Activated T-cell treated with anti-CD3 and anti-CD28 coated beads for 24 hours (primary cell): ENCODE measurements around the gene BMP4.

Source experiments
- DNase-seq: peaks from one replicate; pipeline ENCODE4 v3.0.0-alpha.2; 2020; ENCODE audit warnings: low read depth

The BMP4 gene

DNA sequence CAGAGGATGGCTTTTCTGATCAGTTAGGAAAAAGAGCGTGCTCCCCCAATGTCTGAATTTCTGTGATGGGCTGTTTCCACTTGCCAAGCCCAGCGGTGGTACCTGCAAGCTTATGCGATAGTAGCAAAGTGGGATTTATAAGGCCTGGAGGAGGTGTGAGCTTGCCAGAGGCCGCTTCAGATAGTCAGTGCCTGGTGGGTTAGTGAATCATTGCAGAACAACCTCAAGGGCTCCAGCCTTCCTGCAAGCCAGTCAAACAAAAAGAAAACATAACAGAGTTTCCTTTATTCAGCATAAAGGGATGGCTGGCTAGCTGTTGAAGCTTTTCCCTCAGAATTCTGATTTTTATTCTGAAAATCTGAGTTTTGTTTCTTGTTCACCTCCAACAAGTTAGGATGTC lies 7.6 kb upstream of the BMP4 start:
- DNase-seq: no peak

DNA sequence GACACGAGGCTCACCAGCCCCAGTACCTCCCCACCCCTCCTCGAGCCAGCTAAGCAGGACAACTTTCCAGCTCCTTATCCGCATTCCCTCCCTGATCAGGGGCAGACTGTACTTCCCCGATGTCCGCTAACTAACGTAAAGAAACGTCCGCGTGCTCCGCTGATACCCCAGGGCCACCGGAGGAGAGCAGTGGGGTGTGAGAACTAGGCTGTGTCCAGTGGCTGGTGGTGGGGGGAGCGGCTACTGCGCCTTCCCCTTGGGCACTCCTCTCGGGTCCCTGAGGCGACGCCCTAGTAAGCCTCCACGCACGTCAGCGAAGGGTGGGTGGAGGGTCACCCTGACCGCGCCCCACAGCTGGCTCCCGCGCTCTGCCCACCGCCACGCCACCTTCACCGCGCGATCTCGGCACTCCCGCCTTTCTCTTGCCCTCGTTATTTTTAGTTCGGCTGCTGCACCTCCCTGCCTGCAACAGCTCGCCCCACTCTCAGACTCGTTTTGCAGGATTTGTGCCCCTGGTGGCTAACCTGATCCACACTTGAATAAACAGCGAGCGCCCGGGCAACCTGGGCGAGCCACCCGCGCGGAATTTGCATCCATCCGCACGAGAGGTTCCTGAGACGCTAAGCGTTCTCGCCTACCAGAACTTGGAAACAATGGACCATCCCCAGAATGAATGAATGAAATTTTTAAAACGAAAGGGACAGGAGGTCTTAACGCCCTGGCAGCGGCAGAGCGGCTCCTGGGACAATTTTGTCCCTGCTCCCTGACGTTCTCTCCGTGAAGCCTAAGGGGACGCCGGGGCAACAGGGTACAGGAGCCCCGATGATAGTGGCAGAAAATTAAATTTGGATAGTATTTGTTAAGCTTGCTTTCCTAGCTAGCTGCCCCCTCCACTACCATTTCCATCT lies 6.9 kb upstream of the BMP4 start:
- no peak for DNase-seq

GRCh38 chr14:53962953-53963319 lies 6.3 kb upstream of the BMP4 start:
- DNase-seq: no peak

- DNase-seq: no peak
These were observed 2.0 kb upstream of the BMP4 start for GRCh38 chr14:53958628-53959027.

DNA sequence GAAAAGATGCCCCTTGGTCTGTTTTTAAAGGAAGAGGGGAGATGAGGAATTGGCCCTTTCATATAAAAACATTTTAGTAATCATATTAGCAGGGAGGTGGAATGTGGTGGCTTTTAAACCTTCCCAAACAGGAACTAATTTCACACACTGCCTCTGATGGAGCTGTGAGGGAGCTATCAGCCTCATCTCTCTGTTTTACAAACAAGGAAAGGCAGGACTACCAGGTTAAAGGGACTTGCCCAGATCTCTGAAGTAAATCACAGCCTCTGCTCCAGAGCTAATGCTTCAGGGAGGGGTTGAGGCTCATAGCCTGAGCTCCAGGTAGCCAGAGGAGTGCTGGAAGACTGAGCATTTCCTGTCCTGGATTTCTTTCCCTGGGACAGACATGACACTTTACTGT lies 1.1 kb upstream of the BMP4 start:
- DNase-seq: no peak

DNA sequence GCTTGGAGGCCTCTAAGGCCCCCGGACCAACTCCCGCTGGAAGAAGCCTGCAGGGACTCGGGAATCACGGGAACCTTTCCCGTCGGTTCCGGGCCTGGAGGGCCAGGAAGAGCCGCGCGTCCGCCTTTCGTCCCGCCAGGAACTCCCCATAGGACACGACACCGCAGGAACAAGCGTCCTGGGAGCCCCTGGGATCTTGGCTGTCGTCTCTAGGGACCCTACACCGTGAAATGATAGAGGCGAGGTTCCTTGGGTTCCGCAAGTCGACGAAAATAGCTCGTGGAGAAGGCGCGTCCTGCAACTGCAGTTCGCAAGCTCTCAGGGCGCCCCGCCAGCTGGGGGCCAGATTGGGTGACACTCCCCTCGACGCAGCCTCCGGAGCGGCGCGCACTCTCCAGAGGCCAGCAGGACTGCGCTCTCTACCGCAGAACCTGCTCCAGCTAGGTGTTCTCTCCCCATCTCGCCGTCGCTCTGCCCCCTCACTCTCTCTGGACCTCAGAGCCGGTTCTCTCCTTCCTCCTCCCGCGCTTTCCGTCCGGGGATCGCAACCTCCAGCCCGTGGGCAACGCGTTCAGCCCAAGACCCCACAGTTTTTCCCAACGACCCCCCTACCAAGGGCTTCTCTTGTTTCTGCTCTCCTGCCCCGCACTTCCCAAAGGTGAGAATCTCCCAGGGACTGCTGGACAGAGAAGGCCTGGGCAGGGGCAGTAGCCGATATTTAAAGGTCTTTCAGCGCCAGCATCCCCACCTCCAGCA lies 776 bp downstream of the BMP4 start:
- DNase-seq: no peak

DNA sequence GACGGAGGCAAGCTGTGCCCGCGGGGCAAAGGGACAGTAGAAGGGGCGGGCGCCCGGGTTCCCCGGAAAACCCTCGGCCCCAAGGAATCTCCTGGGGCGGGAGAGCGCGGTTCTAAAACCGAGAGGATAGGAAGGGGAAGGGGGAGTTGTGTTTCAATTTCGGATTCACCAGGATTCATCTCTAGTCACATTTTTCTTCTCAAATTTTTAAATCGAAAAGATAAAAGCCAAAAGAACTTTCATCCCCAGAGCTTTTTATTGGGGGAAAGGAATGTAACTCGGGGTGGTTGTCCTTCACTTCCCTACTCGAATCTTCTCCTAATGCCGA lies 1.4 kb downstream of the BMP4 start:
- no peak for DNase-seq

DNA sequence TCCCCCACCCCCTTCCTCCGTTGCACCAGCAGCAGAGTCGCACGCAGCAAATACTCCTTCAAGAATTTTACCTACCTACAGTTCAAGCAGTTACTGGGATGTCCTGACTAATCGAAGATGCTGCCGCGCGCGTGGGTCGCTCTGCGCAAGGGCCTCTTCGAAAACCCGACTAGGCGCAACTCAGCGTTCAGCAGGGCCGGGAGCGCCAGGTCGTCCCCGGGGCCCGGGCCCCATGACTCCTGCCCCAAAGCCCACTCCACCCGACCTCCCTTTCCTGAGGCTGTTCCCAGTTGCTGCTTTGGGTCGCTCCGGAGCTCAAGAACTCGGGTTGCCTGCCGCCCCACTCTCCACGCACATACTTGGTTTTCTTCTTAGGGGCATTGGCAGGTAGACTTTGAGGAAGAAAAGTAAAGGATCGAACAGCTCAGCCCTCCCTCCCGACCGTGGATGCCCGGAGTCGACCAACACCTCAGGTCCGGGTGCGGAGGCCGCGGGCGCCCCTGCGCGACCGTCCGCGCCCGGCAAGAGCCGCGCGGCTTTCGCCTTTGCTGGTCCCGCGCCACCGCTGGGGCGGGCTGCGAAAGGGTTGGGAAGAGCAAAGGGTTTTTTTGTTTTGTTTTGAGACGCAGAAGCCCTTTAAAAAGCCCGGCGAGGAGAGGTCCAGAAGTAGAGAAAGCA lies 1.9 kb downstream of the BMP4 start:
- DNase-seq: no peak

DNA sequence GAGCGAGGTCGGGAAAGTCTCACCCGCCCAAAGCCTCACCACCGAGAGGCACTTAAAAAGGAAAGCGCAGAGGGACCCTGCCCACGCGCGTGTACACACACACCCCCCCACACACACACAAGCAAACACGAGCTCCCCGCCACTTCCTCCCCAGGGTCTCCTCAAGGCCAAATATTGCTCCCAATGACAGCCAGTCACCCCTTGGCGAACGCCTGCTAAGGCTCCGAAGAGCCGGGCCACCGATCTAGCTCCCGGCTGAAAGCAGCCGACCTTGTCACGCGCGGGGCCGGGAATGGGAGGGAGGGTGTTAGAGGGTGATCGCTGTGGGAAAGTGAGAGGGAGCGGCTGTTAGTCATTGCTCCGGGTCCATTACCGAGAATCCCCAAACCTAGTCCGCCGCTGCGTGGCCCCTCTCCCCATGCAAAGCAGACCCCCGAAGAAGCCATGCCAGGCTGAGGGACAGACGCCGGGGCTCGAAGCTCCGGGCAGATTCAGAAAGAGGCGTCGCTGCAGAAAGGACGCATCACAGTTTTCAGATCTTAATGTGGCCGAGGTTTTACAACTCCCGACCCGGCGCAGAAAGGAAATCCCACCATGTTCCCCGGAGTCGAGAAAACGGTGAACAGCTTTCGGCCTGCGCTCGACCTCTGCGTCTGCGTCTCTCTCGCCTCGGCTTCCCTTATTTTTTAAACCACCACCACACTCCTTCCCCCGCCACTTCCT lies 2.6 kb downstream of the BMP4 start:
- DNase-seq: no peak

DNA sequence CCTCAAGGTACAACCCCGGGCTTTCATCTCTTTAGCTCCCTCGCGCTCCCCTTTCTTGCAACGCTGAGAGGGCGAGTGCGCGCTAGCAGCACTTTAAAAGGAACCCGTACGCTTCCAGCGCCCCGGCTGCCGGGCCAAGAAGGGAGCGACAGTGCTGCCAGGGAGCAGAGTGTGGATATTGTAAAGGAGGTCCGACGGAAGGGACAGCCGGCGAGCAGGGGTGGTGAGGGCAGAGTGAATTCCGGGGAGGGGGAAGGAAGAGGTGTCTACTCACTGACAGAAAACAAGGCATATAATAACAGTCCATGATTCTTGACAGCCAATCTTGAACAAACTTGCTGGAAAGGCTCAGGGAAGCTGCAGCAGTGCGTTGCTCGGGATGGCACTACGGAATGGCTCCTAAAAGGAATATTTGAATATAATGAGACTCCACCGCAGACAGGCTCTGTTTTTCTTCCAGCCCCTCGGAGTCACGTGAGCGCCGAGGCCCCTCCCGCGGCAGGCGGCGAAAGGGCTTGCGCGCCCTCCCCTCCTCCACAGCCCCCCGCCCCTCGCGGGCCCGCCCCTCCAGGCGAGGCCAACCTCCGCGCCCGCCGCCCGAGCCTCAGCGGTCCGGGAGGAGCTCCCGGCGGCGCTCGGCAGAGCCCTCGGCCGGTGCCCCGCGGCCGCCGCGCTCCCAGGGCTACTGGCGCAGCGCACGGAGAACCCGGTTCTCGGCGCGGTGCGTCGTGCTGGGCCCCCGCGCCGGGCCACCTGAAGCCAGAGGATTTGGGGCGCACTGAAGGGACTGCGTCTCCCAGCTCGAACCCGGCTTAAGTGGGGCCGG lies 3.4 kb downstream of the BMP4 start:
- no peak for DNase-seq

DNA sequence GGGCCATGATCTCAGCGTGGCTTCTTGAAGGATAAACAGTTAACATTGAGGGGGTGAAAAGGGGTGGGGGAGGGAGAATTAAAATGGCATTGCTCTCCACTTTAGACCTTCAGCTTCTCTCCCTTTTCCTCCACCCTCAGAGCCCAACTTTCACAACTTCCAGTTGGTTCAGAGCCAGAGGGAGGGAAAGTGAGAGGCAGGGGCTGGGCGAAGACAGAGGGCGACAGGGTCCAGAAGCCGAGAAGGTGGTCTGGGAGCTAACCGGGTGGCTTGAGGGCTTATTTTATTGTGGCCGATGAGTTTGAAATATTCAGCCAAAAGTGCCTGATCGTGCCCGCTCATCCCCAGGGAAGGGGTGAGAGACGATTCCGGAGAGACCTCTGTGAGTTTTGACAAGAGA lies 4.1 kb downstream of the BMP4 start:
- no peak for DNase-seq

DNA sequence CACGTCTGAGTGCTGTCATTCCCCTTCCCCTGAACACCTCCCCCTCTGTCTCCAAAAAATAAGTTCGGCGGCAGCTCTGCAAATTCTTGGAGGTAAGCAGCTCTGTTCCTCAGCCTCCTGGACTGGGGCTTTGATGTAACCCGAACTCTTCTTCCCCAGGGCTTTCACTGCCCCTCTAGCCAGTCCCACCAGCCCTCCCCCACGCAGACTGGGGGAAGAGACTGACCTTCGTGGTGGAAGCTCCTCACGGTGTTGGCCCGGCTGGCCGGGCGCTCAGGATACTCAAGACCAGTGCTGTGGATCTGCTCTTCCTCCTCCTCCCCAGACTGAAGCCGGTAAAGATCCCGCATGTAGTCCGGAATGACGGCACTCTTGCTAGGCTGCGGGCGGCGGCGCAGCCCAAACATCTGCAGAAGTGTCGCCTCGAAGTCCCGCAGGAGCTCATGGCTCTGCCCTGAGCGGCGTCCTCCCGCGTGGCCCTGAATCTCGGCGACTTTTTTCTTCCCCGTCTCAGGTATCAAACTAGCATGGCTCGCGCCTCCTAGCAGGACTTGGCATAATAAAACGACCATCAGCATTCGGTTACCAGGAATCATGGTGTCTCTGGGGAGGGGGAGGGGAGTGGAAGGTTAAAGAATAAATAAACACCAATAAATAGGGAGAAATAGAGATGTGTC lies 4.9 kb downstream of the BMP4 start:
- no peak for DNase-seq

DNA sequence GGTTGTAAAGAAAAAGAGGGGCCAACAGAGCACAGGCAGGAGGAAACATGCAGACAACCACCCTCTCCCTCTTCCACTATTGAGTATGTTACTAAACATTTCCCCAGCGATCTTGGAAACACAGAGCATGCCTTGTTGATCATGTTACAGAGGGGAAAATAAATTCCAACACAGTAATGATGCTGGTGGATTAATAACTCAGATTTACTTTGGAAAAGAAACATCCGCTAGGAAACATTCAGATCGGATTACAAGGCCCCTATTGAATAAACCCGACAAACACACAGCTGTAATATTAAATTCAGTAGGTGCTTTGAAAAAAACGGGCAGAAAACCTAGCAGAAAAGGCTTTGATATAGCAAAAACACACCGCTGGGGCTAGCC lies 5.4 kb downstream of the BMP4 start:
- no peak for DNase-seq

GRCh38 chr14:53950031-53950793 lies 6.4 kb downstream of the BMP4 start:
- no peak for DNase-seq

GRCh38 chr14:53949201-53949600 lies 7.4 kb downstream of the BMP4 start:
- no peak for DNase-seq

GRCh38 chr14:53948205-53948884 lies 8.3 kb downstream of the BMP4 start:
- no peak for DNase-seq

- no peak for DNase-seq
These were observed 9.0 kb downstream of the BMP4 start for GRCh38 chr14:53947452-53948204.

DNA sequence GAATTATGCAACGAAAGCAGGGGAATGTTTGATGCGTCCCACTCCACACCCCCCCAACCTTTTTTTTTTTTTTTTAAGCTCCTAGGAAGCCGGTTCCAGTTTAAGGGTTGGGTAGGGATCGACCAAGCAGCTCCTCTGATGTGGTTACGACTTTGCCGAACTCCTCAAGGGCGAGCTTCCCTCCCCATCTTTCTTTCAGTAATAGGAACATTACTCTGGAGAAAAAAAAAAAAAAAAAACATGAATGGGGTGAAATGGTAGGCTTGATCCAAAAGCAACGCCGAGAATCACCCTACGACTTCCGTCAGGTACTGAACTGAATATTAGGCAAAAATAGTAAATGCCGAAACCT lies 9.6 kb downstream of the BMP4 start:
- no peak for DNase-seq
